Progenitor cell of endocrine pancreas (in vitro differentiated cells): ENCODE measurements around the gene SCN1B. TPM values are rescaled to one million over a fixed set of nuclear protein-coding genes. Genes with fewer than 3 reads are reported as not detected.
A peak's percentile ranks its signal among the peaks of the same experiment; 100 is the strongest.

ENCODE experiments used
- DNase-seq: peaks from one replicate; pipeline ENCODE4 v3.0.0; 2021; ENCODE audit warnings: low spot score; ENCODE audit not compliant: unreplicated experiment
- H3K27ac Mint-ChIP-seq: 2 replicates; pipeline ENCODE4 v1.8.0; 2021; ENCODE audit warnings: mild to moderate bottlenecking, moderate library complexity, mixed read lengths
- H3K27me3 Mint-ChIP-seq: 2 replicates; pipeline ENCODE4 v1.8.0; 2021; ENCODE audit warnings: mixed read lengths
- H3K36me3 Mint-ChIP-seq: 2 replicates; pipeline ENCODE4 v1.8.0; 2022; ENCODE audit warnings: mixed read lengths; ENCODE audit not compliant: insufficient read depth
- H3K4me1 Mint-ChIP-seq: 2 replicates; pipeline ENCODE4 v1.8.0; 2021; ENCODE audit warnings: low read depth, mixed read lengths
- H3K4me3 Mint-ChIP-seq: 2 replicates; pipeline ENCODE4 v1.8.0; 2021; ENCODE audit warnings: low read depth, mild to moderate bottlenecking, moderate library complexity, mixed read lengths
- H3K9me3 Mint-ChIP-seq: 2 replicates; pipeline ENCODE4 v1.8.0; 2021; ENCODE audit warnings: low read depth, mixed read lengths
- CTCF ChIP-seq: fragments of 200-600 bp; sonication (generic); IDR thresholded peaks from one replicate; pipeline ENCODE4 v1.5.0; 2021; ENCODE audit warnings: antibody characterized with exemption, mild to moderate bottlenecking; ENCODE audit not compliant: unreplicated experiment
- total RNA-seq: library from RNA; stranded (reverse); gene quantifications from 2 replicates; pipeline ENCODE4 v1.2.1, GENCODE V29; 2021

Gene SCN1B
- total RNA-seq, 1 donor from 2014 or later: 1.7 TPM

- Mint-ChIP-seq H3K36me3 (no peaks in the 10 kb centered on the region), H3K4me3 (no peak overlapping the region), H3K27ac (no peak overlapping the region), H3K27me3 (peaks cover 15% of the 10 kb centered on the region), H3K4me1 (peaks cover 22% of the 10 kb centered on the region), H3K9me3 (no peaks in the 10 kb centered on the region)
- TF ChIP-seq CTCF: no peak
- no peak for DNase-seq
These were observed 7.7 kb downstream of the SCN1B start for GRCh38 chr19:35037716-35038622.

GRCh38 chr19:35038623-35039512, 8.6 kb downstream of the SCN1B start:
- H3K36me3 Mint-ChIP-seq: no peaks in the 10 kb centered on the region
- H3K4me3 Mint-ChIP-seq: no peak overlapping the region
- TF ChIP-seq CTCF: no peak

GRCh38 chr19:35039881-35040825, 9.9 kb downstream of the SCN1B start:
- no peak for TF ChIP-seq CTCF
- no peaks in the 10 kb centered on the region for H3K27me3 Mint-ChIP-seq
- H3K4me3 Mint-ChIP-seq: peak overlapping the region; percentile 33
- H3K9me3 Mint-ChIP-seq: no peaks in the 10 kb centered on the region
- peaks cover 33% of the 10 kb centered on the region for H3K4me1 Mint-ChIP-seq
- DNase-seq: no peak
- peak overlapping the region; percentile 96 for H3K27ac Mint-ChIP-seq
- H3K36me3 Mint-ChIP-seq: no peaks in the 10 kb centered on the region

More at GRCh38 chr19:35038623-35039512, 8.6 kb downstream of the SCN1B start:
- no peak for DNase-seq
- Mint-ChIP-seq H3K27me3 (peaks cover 7% of the 10 kb centered on the region), H3K4me1 (peaks cover 26% of the 10 kb centered on the region), H3K9me3 (no peaks in the 10 kb centered on the region), H3K27ac (no peak overlapping the region)

GRCh38 chr19:35040826-35041547, 10.7 kb downstream of the SCN1B start:
- H3K4me1 Mint-ChIP-seq: peaks cover 33% of the 10 kb centered on the region

More at GRCh38 chr19:35040826-35041547, 10.7 kb downstream of the SCN1B start:
- peak overlapping the region; percentile 33 for H3K4me3 Mint-ChIP-seq
- peak overlapping the region; percentile 96 for H3K27ac Mint-ChIP-seq
- TF ChIP-seq CTCF: no peak
- H3K36me3 Mint-ChIP-seq: no peaks in the 10 kb centered on the region
- no peaks in the 10 kb centered on the region for H3K9me3 Mint-ChIP-seq
- H3K27me3 Mint-ChIP-seq: no peaks in the 10 kb centered on the region
- peak; percentile 48 for DNase-seq
